HPDE6-E6E7 (cell line): ENCODE data around the gene KCNAB2.

ENCODE experiments used
- DNase-seq: peaks from one replicate; pipeline ENCODE4 v3.0.0; 2011; ENCODE audit warnings: missing footprints; ENCODE audit errors: extremely low spot score

KCNAB2 gene

GRCh38 chr1:6045561-6045960 lies at the start of gene KCNAB2:
Gene KCNAB2, plus strand, starts transcription at chr1:6045888. Its CDS starts 5,649 bp downstream, at chr1:6051537.
- no peak for DNase-seq

GRCh38 chr1:5996641-5997270 lies 48.9 kb upstream of the KCNAB2 start:
- no peak for DNase-seq

- DNase-seq: no peak
Measured at GRCh38 chr1:5997316-5997715, 48.4 kb upstream of the KCNAB2 start.

GRCh38 chr1:5998051-5998905 lies 47.4 kb upstream of the KCNAB2 start:
- DNase-seq: no peak

- no peak for DNase-seq
Measured at GRCh38 chr1:5998906-5999301, 46.8 kb upstream of the KCNAB2 start.

GRCh38 chr1:5999711-6000443 lies 45.8 kb upstream of the KCNAB2 start:
- no peak for DNase-seq

- no peak for DNase-seq
Measured at GRCh38 chr1:6000444-6001288, 45.0 kb upstream of the KCNAB2 start.

GRCh38 chr1:6001992-6002576 lies 43.6 kb upstream of the KCNAB2 start:
- DNase-seq: no peak

GRCh38 chr1:6002714-6003501 lies 42.8 kb upstream of the KCNAB2 start:
- no peak for DNase-seq

GRCh38 chr1:6003568-6004411 lies 41.9 kb upstream of the KCNAB2 start:
- DNase-seq: no peak

GRCh38 chr1:6004412-6005123 lies 41.1 kb upstream of the KCNAB2 start:
- no peak for DNase-seq

- DNase-seq: no peak
Measured at GRCh38 chr1:6005276-6005917, 40.3 kb upstream of the KCNAB2 start.

GRCh38 chr1:6006882-6007281 lies 38.8 kb upstream of the KCNAB2 start:
- DNase-seq: no peak

- no peak for DNase-seq
Measured at GRCh38 chr1:6007318-6008083, 38.2 kb upstream of the KCNAB2 start.

GRCh38 chr1:6008084-6008415 lies 37.6 kb upstream of the KCNAB2 start:
- no peak for DNase-seq

- DNase-seq: no peak
Measured at GRCh38 chr1:6008696-6009095, 37.0 kb upstream of the KCNAB2 start.

- no peak for DNase-seq
Measured at GRCh38 chr1:6009120-6010040, 36.3 kb upstream of the KCNAB2 start.
